Measurements from ENCODE around the gene INSYN2A. TPM values are rescaled to one million over a fixed set of nuclear protein-coding genes. Genes with fewer than 3 reads are reported as not detected.

INSYN2A gene
- polyA plus RNA-seq, 4 donors: 0.22 to 0.68 (median 0.25) TPM

GRCh38 chr10:127203067-127203466 is 6.7 kb upstream of the INSYN2A start:
- Histone ChIP-seq H3K4me1 (ENCODE audit: control insufficient read depth in 3 of 3, insufficient read depth in 2 of 3, low read depth in 1 of 3, low read length in 2 of 3) (no peaks in the 10 kb centered on the region), H3K27ac (ENCODE audit: low read depth in 1 of 3, low read length in 2 of 3) (no peak overlapping the region), H3K36me3 (ENCODE audit: control insufficient read depth in 3 of 3, insufficient read depth in 2 of 3, low read depth in 1 of 3, low read length in 3 of 3) (peaks cover 0 to 14% (median 0%) of the 10 kb centered on the region in 3 donors), H3K9me3 (ENCODE audit: control insufficient read depth in 2 of 2, insufficient read depth in 1 of 2, low read depth in 1 of 2, low read length in 1 of 2) (no peaks in the 10 kb centered on the region), H3K4me3 (ENCODE audit: low read depth in 1 of 3, low read length in 3 of 3) (no peak overlapping the region), H3K27me3 (ENCODE audit: control insufficient read depth in 3 of 3, insufficient read depth in 3 of 3, low read length in 3 of 3) (no peaks in the 10 kb centered on the region)
- DNase-seq (no peak), FAIRE-seq (no peak)
- WGBS, 3 donors: 87 to 94% (median 90%) methylated on average over 7 of the region's 7 CpGs

GRCh38 chr10:127200646-127201045 is 4.3 kb upstream of the INSYN2A start:
- Histone ChIP-seq H3K4me1 (ENCODE audit: control insufficient read depth in 3 of 3, insufficient read depth in 2 of 3, low read depth in 1 of 3, low read length in 2 of 3) (peaks cover 0 to 3% (median 0%) of the 10 kb centered on the region in 3 donors), H3K4me3 (ENCODE audit: low read depth in 1 of 3, low read length in 3 of 3) (no peak overlapping the region), H3K36me3 (ENCODE audit: control insufficient read depth in 3 of 3, insufficient read depth in 2 of 3, low read depth in 1 of 3, low read length in 3 of 3) (peaks cover 0 to 14% (median 0%) of the 10 kb centered on the region in 3 donors), H3K27me3 (ENCODE audit: control insufficient read depth in 3 of 3, insufficient read depth in 3 of 3, low read length in 3 of 3) (peaks cover 0 to 8% (median 8%) of the 10 kb centered on the region in 3 donors), H3K27ac (ENCODE audit: low read depth in 1 of 3, low read length in 2 of 3) (no peak overlapping the region), H3K9me3 (ENCODE audit: control insufficient read depth in 2 of 2, insufficient read depth in 1 of 2, low read depth in 1 of 2, low read length in 1 of 2) (no peaks in the 10 kb centered on the region)
- DNase-seq (no peak), FAIRE-seq (no peak)
- WGBS, 3 donors: 94 to 98% (median 95%) methylated on average over 8 of the region's 8 CpGs

- WGBS, 3 donors: 82 to 87% (median 83%) methylated on average over 2 of the region's 2 CpGs
- FAIRE-seq: no peak
Observed at GRCh38 chr10:127198721-127199120, 2.3 kb upstream of the INSYN2A start.

GRCh38 chr10:127198307-127198706 is 1.9 kb upstream of the INSYN2A start:
- Histone ChIP-seq H3K4me1 (ENCODE audit: control insufficient read depth in 3 of 3, insufficient read depth in 2 of 3, low read depth in 1 of 3, low read length in 2 of 3) (peaks cover 0 to 7% (median 0%) of the 10 kb centered on the region in 3 donors), H3K27me3 (ENCODE audit: control insufficient read depth in 3 of 3, insufficient read depth in 3 of 3, low read length in 3 of 3) (peaks cover 5 to 24% (median 9%) of the 10 kb centered on the region in 3 donors), H3K9me3 (ENCODE audit: control insufficient read depth in 2 of 2, insufficient read depth in 1 of 2, low read depth in 1 of 2, low read length in 1 of 2) (no peaks in the 10 kb centered on the region), H3K27ac (ENCODE audit: low read depth in 1 of 3, low read length in 2 of 3) (no peak overlapping the region), H3K36me3 (ENCODE audit: control insufficient read depth in 3 of 3, insufficient read depth in 2 of 3, low read depth in 1 of 3, low read length in 3 of 3) (peaks cover 0 to 11% (median 0%) of the 10 kb centered on the region in 3 donors), H3K4me3 (ENCODE audit: low read depth in 1 of 3, low read length in 3 of 3) (no peak overlapping the region)
- FAIRE-seq (no peak), DNase-seq (peak in 1 of 2 donors; percentile 9)
- 71 to 83% (median 74%) methylated on average over 5 of the region's 5 CpGs for WGBS, 3 donors

More at GRCh38 chr10:127198721-127199120, 2.3 kb upstream of the INSYN2A start:
- no peak for DNase-seq
- Histone ChIP-seq H3K4me1 (ENCODE audit: control insufficient read depth in 3 of 3, insufficient read depth in 2 of 3, low read depth in 1 of 3, low read length in 2 of 3) (peaks cover 0 to 7% (median 0%) of the 10 kb centered on the region in 3 donors), H3K27ac (ENCODE audit: low read depth in 1 of 3, low read length in 2 of 3) (no peak overlapping the region), H3K4me3 (ENCODE audit: low read depth in 1 of 3, low read length in 3 of 3) (no peak overlapping the region), H3K27me3 (ENCODE audit: control insufficient read depth in 3 of 3, insufficient read depth in 3 of 3, low read length in 3 of 3) (peaks cover 5 to 22% (median 9%) of the 10 kb centered on the region in 3 donors), H3K36me3 (ENCODE audit: control insufficient read depth in 3 of 3, insufficient read depth in 2 of 3, low read depth in 1 of 3, low read length in 3 of 3) (peaks cover 0 to 11% (median 0%) of the 10 kb centered on the region in 3 donors), H3K9me3 (ENCODE audit: control insufficient read depth in 2 of 2, insufficient read depth in 1 of 2, low read depth in 1 of 2, low read length in 1 of 2) (no peaks in the 10 kb centered on the region)

GRCh38 chr10:127197154-127197432 is 702 bp upstream of the INSYN2A start:
- FAIRE-seq (no peak), DNase-seq (no peak)
- Histone ChIP-seq H3K4me3 (ENCODE audit: low read depth in 1 of 3, low read length in 3 of 3) (peak overlapping the region in 1 of 3 donors; percentile 18), H3K36me3 (ENCODE audit: control insufficient read depth in 3 of 3, insufficient read depth in 2 of 3, low read depth in 1 of 3, low read length in 3 of 3) (peaks cover 0 to 4% (median 0%) of the 10 kb centered on the region in 3 donors), H3K27me3 (ENCODE audit: control insufficient read depth in 3 of 3, insufficient read depth in 3 of 3, low read length in 3 of 3) (peaks cover 5 to 25% (median 9%) of the 10 kb centered on the region in 3 donors), H3K4me1 (ENCODE audit: control insufficient read depth in 3 of 3, insufficient read depth in 2 of 3, low read depth in 1 of 3, low read length in 2 of 3) (peaks cover 0 to 7% (median 0%) of the 10 kb centered on the region in 3 donors), H3K9me3 (ENCODE audit: control insufficient read depth in 2 of 2, insufficient read depth in 1 of 2, low read depth in 1 of 2, low read length in 1 of 2) (no peaks in the 10 kb centered on the region), H3K27ac (ENCODE audit: low read depth in 1 of 3, low read length in 2 of 3) (no peak overlapping the region)
- WGBS, 3 donors: 74 to 83% (median 76%) methylated on average over 4 to 5 of the region's 5 CpGs

GRCh38 chr10:127195571-127196281 is 665 bp downstream of the INSYN2A start:
- H3K4me1 ChIP-seq (ENCODE audit: control insufficient read depth in 3 of 3, insufficient read depth in 2 of 3, low read depth in 1 of 3, low read length in 2 of 3): peaks cover 0 to 7% (median 0%) of the 10 kb centered on the region in 3 donors
- DNase-seq (peak in 1 of 2 donors; percentile 44), FAIRE-seq (no peak)
- no peaks in the 10 kb centered on the region for H3K9me3 ChIP-seq (ENCODE audit: control insufficient read depth in 2 of 2, insufficient read depth in 1 of 2, low read depth in 1 of 2, low read length in 1 of 2)
- H3K4me3 ChIP-seq (ENCODE audit: low read depth in 1 of 3, low read length in 3 of 3): peak overlapping the region; percentile 8 to 45 (median 24)
- 0 to 3% (median 2%) methylated on average over 74 to 91 of the region's 91 CpGs for WGBS, 3 donors
- no peak overlapping the region for H3K27ac ChIP-seq (ENCODE audit: low read depth in 1 of 3, low read length in 2 of 3)
- no peaks in the 10 kb centered on the region for H3K36me3 ChIP-seq (ENCODE audit: control insufficient read depth in 3 of 3, insufficient read depth in 2 of 3, low read depth in 1 of 3, low read length in 3 of 3)
- H3K27me3 ChIP-seq (ENCODE audit: control insufficient read depth in 3 of 3, insufficient read depth in 3 of 3, low read length in 3 of 3): peaks cover 5 to 25% (median 9%) of the 10 kb centered on the region in 3 donors

- no peaks in the 10 kb centered on the region for H3K9me3 ChIP-seq (ENCODE audit: control insufficient read depth in 2 of 2, insufficient read depth in 1 of 2, low read depth in 1 of 2, low read length in 1 of 2)
- peak overlapping the region in 2 of 3 donors; percentile 24 to 45 for H3K4me3 ChIP-seq (ENCODE audit: low read depth in 1 of 3, low read length in 3 of 3)
- H3K27ac ChIP-seq (ENCODE audit: low read depth in 1 of 3, low read length in 2 of 3): no peak overlapping the region
- DNase-seq (peak in 1 of 2 donors; percentile 11), FAIRE-seq (no peak)
- H3K27me3 ChIP-seq (ENCODE audit: control insufficient read depth in 3 of 3, insufficient read depth in 3 of 3, low read length in 3 of 3): peaks cover 5 to 25% (median 9%) of the 10 kb centered on the region in 3 donors
- no peaks in the 10 kb centered on the region for H3K36me3 ChIP-seq (ENCODE audit: control insufficient read depth in 3 of 3, insufficient read depth in 2 of 3, low read depth in 1 of 3, low read length in 3 of 3)
- WGBS, 3 donors: 1 to 5% (median 5%) methylated on average over 28 of the region's 28 CpGs
- peaks cover 0 to 7% (median 0%) of the 10 kb centered on the region in 3 donors for H3K4me1 ChIP-seq (ENCODE audit: control insufficient read depth in 3 of 3, insufficient read depth in 2 of 3, low read depth in 1 of 3, low read length in 2 of 3)
Observed at GRCh38 chr10:127195041-127195506, 1.3 kb downstream of the INSYN2A start.

GRCh38 chr10:127194599-127194998 is 1.8 kb downstream of the INSYN2A start:
- Histone ChIP-seq H3K4me3 (ENCODE audit: low read depth in 1 of 3, low read length in 3 of 3) (peak overlapping the region in 2 of 3 donors; percentile 24 to 45), H3K4me1 (ENCODE audit: control insufficient read depth in 3 of 3, insufficient read depth in 2 of 3, low read depth in 1 of 3, low read length in 2 of 3) (peaks cover 0 to 7% (median 0%) of the 10 kb centered on the region in 3 donors), H3K27me3 (ENCODE audit: control insufficient read depth in 3 of 3, insufficient read depth in 3 of 3, low read length in 3 of 3) (peaks cover 5 to 25% (median 9%) of the 10 kb centered on the region in 3 donors), H3K9me3 (ENCODE audit: control insufficient read depth in 2 of 2, insufficient read depth in 1 of 2, low read depth in 1 of 2, low read length in 1 of 2) (no peaks in the 10 kb centered on the region), H3K27ac (ENCODE audit: low read depth in 1 of 3, low read length in 2 of 3) (no peak overlapping the region), H3K36me3 (ENCODE audit: control insufficient read depth in 3 of 3, insufficient read depth in 2 of 3, low read depth in 1 of 3, low read length in 3 of 3) (no peaks in the 10 kb centered on the region)
- no peak for FAIRE-seq
- peak in 1 of 2 donors; percentile 4 for DNase-seq
- WGBS, 3 donors: 45 to 50% (median 46%) methylated on average over 16 of the region's 16 CpGs

Data from small intestine (tissue), 7 donors.